ENCODE measurements around the gene CNPY3.
A peak's percentile ranks its signal among the peaks of the same experiment; 100 is the strongest.

The CNPY3 gene

DNA sequence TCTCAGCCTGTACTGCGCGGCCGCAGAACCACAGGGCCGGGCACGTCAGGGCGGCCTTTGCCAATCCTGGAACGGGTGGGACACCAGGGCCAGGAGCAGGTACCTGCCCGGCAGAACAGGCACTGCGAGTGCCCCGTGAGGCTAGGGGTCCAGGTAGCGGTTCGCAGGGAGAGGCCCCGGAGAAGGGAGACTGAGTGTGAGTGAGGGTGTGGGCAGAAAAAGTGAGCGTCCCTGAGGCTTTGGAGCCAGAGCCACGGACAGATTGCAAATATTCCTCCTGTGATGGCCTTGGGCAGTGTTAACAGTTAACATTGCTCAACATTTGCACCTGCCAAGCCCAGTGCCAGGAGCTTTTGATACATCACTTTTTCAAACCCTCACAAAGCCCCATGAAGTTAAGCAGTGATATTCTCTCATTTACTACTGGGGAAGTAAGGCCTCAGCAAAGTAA lies 31.8 kb downstream of the CNPY3 start:
- DNase-seq, result no peak

DNA sequence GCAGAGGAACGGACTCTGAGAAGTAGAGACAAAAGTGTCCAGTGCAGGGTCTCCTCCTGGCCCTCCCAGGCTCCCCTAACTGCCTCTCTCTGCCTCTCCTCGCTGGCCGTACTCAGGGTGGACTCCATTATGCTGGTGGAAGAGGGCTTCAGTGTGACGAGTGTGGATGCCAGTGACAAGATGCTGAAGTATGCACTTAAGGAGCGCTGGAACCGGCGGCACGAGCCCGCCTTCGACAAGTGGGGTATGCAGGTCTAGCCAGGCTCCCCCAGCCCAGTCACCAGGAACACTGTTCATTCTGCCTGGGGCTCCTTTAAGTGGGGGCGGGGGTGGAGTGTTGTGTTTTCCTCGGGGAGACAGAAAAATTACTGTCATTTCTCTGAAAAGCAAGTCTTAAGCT lies 32.8 kb downstream of the CNPY3 start:
- no peak for DNase-seq

DNA sequence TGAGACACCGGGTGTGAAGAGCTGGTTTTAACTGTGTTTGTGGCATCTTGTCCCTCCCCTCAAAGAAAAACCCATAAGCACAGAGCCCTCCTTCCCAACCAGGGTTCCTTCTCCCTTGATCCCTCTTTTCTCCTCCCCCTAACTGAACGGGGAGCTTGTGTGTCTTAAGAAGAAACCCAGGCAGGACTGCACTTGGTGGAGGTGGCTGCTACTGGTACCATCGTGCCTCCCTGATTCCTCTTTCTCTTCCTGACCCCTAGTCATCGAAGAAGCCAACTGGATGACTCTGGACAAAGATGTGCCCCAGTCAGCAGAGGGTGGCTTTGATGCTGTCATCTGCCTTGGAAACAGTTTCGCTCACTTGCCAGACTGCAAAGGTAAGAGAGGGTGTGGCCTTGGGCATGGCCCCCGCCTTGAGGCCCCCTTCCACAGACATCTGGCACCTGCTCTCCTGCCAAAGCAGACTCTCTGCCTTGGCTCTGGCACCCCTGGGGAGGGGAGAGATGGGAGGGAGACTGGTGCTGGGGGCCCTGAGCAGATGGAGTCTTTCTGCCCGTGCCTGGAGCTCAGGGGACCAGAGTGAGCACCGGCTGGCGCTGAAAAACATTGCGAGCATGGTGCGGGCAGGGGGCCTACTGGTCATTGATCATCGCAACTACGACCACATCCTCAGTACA lies 33.4 kb downstream of the CNPY3 start:
- DNase-seq, result no peak

DNA sequence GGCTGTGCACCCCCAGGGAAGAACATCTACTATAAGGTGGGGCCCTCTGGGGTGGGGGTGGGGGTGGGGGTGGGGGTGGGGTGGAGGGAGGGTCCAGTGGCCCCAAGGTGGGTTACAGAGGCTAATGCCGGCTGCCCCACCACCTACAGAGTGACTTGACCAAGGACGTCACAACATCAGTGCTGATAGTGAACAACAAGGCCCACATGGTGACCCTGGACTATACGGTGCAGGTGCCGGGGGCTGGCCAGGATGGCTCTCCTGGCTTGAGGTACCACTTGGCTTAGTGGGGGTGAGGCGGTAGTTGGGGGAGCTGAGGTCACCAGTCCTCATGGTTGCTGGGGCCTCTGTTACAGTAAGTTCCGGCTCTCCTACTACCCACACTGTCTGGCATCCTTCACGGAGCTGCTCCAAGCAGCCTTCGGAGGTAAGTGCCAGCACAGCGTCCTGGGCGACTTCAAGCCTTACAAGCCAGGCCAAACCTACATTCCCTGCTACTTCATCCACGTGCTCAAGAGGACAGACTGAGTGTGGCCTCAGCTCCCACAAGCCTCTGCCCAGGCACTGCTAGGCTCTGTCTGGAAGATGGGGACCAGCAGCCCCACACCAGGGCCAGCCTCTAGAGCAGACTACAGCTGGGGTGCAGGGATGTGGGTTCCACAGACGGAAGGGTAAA lies 34.0 kb downstream of the CNPY3 start:
- no peak for DNase-seq

DNA sequence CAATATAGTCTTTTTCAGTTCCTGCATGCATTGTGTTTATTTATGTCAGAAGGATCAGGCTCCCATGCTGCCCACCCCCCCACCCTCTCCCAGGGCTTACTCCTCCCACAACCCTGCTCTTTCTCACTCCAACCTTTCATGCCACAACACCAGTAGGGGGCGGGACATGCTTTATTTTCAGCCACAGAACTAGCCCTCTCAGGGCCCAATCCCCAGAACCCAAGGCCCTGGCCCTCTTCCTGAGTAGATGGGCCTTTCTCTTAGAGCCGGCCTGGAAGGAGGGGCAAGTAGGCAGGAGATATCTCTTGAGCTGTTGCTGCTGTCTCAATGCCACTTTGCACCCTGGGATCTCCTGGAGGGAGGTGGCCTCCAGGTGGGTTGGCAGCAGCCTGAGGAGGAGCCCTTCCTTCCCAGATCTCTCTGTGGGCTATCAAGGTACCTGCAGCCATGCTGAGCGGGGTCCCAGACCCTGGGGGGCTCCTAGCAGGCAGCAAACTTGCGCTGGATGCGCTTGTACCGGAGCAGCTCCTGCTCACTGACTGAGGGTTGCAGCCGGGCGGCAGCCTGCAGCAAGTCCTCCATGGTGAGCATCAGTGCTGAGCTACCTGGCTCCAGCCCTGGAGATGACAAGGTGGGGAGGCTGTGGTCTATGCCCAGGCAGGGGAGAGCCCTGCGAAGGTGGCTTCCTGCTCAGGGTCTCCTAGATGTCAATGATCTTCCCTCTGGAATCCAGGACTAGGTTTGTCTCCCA lies 34.8 kb downstream of the CNPY3 start:
- DNase-seq, result peak in 1 of 2 experiments; percentile 32

DNA sequence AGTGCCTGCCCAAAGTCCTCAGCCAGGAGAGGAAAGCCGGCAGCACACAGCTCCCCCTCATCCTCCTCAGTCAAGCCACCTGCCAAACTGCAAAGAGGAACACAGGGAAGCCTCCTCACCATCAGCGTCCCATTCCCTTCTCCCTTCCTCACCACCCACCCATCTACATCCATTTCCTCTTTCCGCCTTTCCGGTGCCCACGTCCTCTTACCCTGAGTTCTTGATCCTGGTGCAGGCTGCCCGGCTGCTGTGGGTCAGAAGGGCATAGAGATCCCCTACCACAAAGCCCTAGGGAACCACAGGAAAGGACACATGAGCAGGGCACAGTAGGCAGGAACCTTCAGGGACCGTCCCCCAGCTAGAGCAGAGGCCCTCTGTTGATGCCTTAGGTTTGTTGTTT lies 37.3 kb downstream of the CNPY3 start:
- DNase-seq, result no peak

DNA sequence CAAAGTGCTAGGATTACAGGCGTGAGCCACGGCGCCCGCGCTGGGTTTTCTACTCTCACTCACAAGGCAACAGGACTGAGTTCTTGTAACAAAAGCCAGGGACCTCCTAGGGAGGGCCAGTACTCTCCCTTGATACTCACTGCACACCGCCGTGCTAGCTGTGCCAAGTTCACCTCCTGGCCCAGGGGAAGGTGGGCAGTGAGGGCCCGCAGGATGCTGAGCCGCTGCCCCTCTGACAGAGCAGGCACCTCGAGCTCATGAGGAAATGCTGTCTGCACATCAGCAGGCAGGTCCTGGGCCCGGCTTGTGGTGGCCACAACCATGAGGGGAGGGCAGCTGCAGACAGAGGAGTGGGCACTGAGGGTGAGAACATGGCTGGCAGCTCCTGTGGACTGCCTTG lies 37.9 kb downstream of the CNPY3 start:
- no peak for DNase-seq

DNA sequence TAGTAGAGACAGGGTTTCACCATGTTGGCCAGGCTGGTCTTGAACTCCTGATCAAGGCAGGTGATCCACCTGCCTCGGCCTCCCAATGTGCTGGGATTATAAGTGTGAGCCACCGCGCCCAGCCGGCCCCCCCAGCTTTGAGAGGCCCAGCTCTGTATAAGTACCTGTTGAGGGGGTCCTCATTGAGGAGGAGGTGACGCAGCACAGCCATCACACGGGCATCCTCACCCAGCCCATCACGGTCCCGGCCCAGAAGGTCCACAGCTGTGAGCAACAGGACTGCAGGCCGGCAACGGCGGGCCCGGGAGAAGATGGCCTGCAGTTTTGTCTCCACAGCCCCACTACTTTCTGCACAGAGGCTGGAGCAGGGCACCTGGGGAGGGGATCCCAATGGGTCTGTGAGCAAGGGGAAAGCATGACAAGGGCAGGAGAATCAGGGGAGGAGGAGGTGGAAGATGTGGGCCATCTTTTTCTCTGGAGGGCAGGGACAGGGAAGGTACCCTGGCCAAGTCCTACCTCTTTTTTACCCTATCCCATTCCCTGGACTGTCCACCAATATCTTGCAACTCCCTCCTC lies 38.9 kb downstream of the CNPY3 start:
- DNase-seq, result no peak

DNA sequence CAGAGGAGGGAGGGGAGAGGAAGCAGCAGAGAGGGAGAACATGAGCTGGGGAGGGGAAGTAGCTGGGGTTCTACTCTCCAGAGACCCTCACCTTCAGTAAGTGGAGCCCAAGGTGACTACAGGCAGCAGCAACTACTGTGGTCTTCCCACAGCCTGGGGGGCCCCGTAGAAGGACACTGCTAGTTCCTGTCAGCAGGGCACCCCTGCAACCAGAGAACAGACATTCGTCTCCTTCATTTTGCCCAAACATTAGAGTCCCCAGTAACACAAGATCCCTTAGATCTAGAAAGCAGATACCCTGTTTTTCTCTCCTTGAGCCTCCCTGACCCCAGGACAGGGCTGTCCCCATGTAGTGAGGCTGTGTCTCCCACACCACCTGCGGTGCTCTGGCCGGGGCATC lies 39.5 kb downstream of the CNPY3 start:
- no peak for DNase-seq

DNA sequence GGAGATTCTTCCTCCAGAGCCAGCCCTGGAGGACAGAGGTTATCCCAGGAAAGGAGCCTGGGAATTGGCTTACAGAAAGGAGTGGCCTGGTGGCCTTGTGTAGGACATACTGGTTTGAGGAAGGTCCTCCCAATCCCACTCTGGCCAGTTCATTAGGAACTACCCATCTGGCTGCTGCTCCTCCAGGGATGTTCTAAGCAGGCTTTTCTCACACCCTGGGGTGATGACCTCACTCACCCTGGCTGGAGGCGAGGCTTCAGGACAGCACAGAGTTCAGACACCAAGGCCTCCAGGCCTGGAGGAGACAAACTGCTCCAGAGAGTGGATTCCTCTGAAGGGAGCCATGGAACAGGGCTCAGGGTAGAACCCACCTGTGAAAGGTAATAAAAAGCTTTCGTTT lies 40.2 kb downstream of the CNPY3 start:
- DNase-seq, result no peak

DNA sequence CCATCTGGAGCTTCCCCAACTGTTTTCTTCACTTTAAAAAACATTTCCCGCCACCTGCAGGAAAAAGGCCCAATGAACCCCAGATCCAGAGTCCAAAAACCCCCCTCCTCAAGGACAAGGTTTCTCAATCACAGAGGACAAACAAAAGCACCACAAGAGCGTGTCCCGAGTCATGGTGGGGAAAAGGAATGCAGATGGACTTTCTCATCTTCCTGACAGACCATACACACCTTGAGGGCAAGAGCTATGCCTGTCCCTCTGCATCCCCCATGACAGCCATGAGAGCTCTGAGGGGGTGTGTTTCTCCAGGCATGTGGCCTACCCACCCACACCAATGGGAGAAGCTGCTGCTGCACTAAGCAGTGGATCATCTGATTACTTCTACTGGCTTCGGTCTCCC lies 40.7 kb downstream of the CNPY3 start:
- no peak for DNase-seq

DNA sequence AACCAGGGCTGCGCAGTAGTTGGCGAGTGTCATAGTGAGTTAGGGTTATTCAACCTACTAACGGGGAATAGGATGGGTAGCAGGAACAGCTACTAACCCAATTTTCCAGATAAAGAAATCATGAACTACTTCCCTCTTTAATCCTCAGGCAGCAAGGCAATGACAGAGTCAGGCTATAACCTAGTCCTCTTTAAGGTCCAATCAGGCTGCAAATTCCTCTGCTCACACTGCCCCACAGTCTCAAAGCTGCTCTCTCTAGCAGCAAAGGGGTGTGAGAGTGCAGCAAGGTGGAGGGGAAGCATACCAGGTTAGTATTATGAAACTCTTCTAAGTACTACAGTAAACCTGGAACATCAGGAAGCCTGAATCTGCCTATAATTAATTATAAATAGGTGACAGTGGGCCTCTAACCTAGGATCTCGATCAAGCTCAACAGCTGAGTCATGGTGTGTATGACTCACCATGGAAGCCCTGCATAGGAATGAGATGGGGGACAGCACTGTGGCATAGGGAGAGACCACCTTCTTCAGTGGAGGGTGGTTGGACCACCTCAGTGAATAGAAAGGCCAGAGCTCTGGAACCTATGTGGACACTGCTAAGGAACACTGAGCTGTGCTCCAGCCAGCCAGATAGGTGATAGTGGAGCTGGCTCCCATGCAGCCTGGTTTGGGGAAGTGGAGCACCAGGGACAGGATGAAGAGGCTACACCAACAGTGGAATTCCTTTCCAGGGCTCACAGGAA lies 41.8 kb downstream of the CNPY3 start:
- DNase-seq, result no peak

DNA sequence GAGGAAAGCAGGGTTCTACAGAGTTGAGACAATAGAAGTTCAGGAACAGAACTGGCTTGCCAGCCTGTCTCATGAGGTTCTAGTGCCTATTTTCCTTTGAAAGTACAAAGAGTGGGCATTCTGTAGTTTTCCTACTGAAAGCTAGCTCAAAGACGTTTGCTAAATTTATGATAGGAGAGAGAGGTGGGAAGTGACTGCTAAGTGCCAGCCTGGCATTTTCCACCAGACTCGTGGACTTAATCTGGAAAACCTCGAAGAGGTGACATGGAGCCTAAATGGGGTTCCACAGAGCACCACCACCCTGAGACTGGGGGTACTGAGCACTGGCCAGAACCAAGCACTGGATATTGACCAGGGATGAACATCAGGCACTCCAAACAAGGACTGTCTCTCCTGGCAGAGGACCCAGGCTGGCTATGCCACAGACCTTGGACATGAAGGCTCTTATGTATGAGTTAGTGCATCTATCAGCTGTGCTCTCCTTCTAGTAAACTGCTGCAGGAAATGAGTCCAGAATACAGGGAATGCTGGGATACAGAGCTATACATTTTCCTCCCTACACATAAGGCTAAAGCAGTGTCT lies 42.6 kb downstream of the CNPY3 start:
- DNase-seq, result no peak

DNA sequence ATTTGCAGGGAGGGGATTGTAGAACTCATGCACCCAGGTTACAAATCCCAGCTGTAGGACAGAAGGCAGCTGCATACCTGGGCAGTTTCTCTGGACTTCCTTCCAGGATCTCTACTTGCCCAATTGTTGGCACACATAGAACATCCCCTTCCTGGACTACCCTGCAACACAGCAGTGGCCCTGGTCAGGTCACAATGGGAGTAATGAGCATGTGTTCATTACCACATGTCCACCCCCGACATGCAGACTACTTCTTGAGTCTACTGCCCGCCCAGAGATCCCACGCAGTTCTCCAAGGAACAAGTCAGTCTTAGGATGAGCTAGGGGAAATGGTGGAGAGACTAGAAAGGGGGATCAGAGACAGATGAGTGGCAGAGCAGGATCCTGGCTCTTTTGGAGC lies 44.6 kb downstream of the CNPY3 start:
- no peak for DNase-seq

DNA sequence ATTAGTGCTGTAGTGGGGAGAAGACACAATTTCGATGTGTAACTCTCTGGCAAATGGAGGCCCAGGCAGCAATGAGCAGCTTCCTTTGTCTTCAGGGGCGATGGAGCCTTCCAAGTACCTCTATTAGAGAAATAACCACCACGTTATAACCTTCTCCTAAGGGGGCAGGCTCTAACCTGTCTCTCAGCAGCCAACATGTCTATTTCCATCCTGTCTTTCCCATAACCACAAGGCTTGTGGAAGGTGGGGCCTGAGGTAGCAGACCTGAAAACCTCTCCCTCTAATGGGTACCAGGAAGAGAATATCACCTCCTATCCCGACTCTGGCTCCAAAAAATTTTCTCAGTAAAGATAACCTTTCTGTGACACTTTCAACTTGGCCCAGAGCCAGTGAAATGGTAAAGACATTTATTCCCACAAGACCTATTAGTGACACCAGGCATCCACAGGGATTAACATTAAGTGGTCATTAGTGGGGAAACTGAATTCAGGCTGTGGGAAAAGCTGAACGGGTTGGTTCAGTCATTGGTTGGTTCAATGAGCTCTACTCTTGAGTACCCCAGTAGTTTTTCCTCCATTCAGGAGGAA lies 45.7 kb downstream of the CNPY3 start:
- no peak for DNase-seq

DNA sequence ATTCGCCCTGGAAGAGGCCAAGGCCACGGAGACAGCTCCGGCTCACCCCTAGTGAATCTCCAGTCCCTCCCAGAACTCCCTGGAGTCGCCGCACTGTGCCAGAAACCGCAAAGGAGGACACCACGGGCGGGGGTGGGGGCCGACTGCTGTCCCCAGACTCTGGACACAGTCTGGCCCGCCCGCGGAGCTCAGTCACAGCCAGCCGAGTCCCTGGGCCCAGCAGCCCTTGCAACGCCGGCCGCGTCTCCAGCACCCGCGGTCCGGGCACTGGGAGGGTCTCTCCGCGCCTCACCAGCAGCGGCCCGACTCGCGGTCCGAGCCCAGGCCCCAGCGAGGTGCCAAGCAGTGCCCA lies 49.2 kb downstream of the CNPY3 start:
- no peak for DNase-seq

DNA sequence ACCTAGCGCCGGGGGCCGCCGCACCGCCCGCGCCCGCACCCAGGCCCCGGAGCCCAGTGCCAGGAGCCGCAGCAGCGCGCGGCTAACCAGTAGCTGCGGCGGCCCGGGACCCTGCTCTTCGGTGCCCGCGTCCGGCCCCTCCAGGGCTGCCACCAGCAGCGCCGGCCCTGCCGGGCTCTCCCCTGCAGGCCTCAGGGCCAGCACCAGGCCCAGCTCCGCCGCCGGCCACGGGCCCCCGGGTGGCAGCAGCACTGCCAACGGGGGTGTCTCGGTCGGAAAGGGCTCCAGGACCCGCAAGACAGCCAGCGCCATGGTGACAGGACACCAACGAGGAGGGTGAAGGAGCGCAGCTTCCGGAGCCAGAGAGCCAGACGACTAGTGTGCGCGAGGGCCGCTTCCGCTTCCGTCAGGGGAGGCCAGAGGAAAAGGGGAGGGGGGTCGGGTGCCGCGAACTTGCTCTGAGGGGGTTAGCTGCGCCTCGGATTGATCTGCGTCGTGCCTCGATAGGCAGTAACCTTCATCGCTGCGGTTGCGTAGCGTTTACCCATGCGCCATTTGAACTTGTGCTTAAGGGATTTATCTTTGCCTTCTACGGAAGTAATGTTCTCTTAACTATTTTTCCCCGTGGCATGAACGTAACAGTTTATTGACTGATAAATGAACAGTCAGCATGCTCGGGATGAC lies 49.7 kb downstream of the CNPY3 start, which contains the start of gene PEX6:
TSS of gene PEX6 (minus strand) at position 343 of the 684 bp plus-strand sequence. CDS start at position 312, 31 bp downstream.
- peak; percentile 54 to 81 for DNase-seq

DNA sequence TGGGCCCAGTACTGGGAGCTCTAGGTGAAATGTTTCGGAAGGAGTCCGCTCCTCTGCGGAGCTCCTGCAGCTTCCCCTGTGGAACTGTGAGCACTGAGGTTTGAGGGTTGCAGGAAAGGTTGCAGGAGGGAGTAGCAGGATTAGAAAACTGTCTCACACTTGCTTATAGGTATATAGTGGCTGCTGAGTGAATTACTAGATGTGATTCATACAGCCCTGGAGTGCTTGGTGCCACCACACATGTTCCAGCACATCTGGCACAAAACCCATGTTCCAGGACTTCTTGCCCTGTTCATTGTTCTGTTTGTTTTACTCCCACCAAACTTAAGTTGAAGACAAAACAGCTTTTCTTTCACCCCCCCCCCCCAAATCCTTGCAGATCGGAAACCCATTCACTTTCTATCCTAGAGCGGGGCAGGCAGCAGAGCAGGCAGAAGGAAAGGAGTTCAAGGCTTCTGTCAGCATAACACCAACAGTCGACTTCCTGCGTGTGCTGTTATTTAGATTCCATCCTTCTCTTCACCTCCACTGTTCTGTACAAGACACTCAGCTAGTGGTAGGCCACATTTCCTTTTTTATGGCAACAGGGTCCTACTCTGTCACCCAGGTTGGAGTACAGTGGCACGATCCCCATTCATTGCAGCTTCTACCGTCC lies 50.4 kb downstream of the CNPY3 start:
- DNase-seq, result no peak

DNA sequence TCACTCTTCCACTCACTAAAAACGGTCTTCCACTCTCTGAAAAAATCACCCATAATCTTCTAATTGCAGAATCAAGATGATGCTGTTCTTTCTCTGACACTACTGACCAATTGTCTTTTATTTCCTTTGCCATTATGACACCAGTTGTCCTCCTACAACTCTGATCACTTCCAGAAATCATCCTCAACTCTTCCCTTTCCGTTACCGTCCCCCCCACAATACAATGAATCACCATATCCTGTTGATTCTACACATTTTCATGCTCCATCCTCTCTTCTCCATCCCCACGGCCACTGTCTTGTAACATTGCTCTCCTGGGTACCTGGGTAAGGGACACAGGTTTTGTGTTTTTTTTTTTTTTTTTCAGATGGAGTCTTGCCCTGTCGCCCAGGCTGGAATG lies 52.6 kb downstream of the CNPY3 start:
- DNase-seq, result no peak

DNA sequence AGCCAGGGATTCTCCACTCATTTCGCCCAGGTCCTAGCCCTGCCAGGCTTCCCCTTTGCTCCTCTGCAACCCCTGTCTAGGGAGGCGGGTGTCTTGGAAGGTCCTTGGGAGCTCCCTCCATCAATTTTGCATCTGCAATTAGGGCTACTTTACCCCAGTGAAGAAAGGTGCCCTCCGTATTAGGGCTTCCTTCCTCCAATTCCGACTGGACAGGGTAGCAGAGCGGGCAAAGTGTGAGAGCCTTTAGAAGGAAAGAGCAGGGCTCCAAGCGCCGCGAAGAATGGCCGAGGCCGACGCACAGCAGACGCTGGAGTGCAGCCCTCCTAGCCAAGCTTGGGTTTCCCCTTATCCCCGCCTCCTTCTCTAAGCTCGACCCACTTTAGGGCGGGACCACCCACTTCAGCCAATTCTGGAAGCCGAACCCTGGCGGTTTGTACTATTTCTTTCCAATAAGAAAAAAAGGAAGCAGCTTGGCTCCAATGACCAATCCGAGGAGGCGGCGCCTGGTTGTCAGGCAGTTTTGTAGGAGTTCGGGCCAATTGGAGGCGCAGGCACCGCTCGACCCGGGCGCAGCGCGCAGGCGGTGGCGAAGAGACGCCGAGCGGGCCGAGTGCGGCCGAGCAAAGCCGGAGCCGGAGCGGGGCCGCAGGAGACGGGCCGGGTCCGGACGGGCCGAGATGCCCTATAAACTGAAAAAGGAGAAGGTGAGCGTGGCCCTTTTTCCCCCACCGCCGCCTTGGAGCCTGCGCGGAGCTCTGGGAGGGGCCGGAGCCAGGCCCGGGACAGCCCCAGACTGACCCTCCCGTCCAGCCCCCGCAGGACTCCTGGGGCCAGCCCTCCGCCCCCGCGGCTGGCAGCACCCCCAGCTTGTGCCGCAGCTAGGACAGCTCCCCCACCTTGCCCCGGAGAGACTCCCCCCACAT lies 55.0 kb downstream of the CNPY3 start, which contains the start of gene PPP2R5D:
TSS of gene PPP2R5D (plus strand) at position 570 of the 923 bp plus-strand sequence. CDS start at position 678, 108 bp downstream.
- peak; percentile 98 for DNase-seq

Measured in NCI-H1930 (cell line).